ENCODE results near the gene FTCD. TPM values are rescaled to one million over a fixed set of nuclear protein-coding genes. Genes with fewer than 3 reads are reported as not detected.
"Not testable (repeated sequence)": the region's sequence is repeated elsewhere in the genome, so short reads cannot be mapped to it uniquely, and the experiment has no call there.

The FTCD gene
- not detected in 2 replicates for total RNA-seq (2014; rRNA removed; shearing (Covaris generic))

- Histone ChIP-seq H3K36me3 (no peaks in the 10 kb centered on the region), H3K9me3 (replicated peaks) (no peaks in the 10 kb centered on the region), H3K27me3 (no peaks in the 10 kb centered on the region), H3K4me3 (no peak within 1 kb of the TSS), H3K27ac (no peak within 1 kb of the TSS), H3K4me1 (no peaks in the 10 kb centered on the region; the same call in 1 of the 2 replicates)
- no peak for DNase-seq
These were observed at the start of gene FTCD for GRCh38 chr21:46155514-46156377. FTCD (minus strand) TSS chr21:46155579; CDS start chr21:46155523, 56 bp downstream.

GRCh38 chr21:46205166-46205565, 49.8 kb upstream of the FTCD start:
- H3K27me3 ChIP-seq = no peaks in the 10 kb centered on the region
- DNase-seq = no peak
- H3K27ac ChIP-seq = no peak overlapping the region
- peaks cover 9% of the 10 kb centered on the region for H3K36me3 ChIP-seq
- H3K9me3 ChIP-seq (replicated peaks) = no peaks in the 10 kb centered on the region
- H3K4me1 ChIP-seq = peaks cover 19% of the 10 kb centered on the region
- no peak overlapping the region for H3K4me3 ChIP-seq

GRCh38 chr21:46203203-46203600, 47.8 kb upstream of the FTCD start:
- no peak for DNase-seq

GRCh38 chr21:46202592-46203202, 47.3 kb upstream of the FTCD start:
- H3K36me3 ChIP-seq = peaks cover 23% of the 10 kb centered on the region
- peaks cover 7% of the 10 kb centered on the region for H3K4me1 ChIP-seq
- H3K4me3 ChIP-seq = no peak overlapping the region
- no peak for DNase-seq
- no peaks in the 10 kb centered on the region for H3K27me3 ChIP-seq
- H3K27ac ChIP-seq = no peak overlapping the region
- no peaks in the 10 kb centered on the region for H3K9me3 ChIP-seq (replicated peaks)

More at GRCh38 chr21:46203203-46203600, 47.8 kb upstream of the FTCD start:
- no peaks in the 10 kb centered on the region for H3K9me3 ChIP-seq (replicated peaks)
- no peak overlapping the region for H3K27ac ChIP-seq
- H3K4me1 ChIP-seq = peaks cover 12% of the 10 kb centered on the region
- peaks cover 23% of the 10 kb centered on the region for H3K36me3 ChIP-seq
- H3K4me3 ChIP-seq = no peak overlapping the region
- no peaks in the 10 kb centered on the region for H3K27me3 ChIP-seq

GRCh38 chr21:46200877-46201803, 45.8 kb upstream of the FTCD start:
- DNase-seq; H3K9me3 ChIP-seq (replicated peaks); H3K27ac ChIP-seq; H3K4me1 ChIP-seq; H3K27me3 ChIP-seq; H3K4me3 ChIP-seq: not testable (repeated sequence)
- peaks cover 28% of the 10 kb centered on the region for H3K36me3 ChIP-seq

- H3K36me3 ChIP-seq = peaks cover 30% of the 10 kb centered on the region
- no peaks in the 10 kb centered on the region for H3K27me3 ChIP-seq
- H3K9me3 ChIP-seq (replicated peaks) = no peaks in the 10 kb centered on the region
- DNase-seq = no peak
- H3K4me3 ChIP-seq = no peak overlapping the region
- no peaks in the 10 kb centered on the region for H3K4me1 ChIP-seq
- H3K27ac ChIP-seq = no peak overlapping the region
These were observed 44.3 kb upstream of the FTCD start for GRCh38 chr21:46199436-46200373.

- Histone ChIP-seq H3K27me3 (no peaks in the 10 kb centered on the region), H3K4me1 (no peaks in the 10 kb centered on the region), H3K9me3 (replicated peaks) (no peaks in the 10 kb centered on the region), H3K36me3 (peaks cover 35% of the 10 kb centered on the region), H3K4me3 (no peak overlapping the region), H3K27ac (no peak overlapping the region)
- no peak for DNase-seq
These were observed 41.4 kb upstream of the FTCD start for GRCh38 chr21:46196733-46197132.

GRCh38 chr21:46195595-46196195, 40.3 kb upstream of the FTCD start:
- no peaks in the 10 kb centered on the region for H3K27me3 ChIP-seq
- no peaks in the 10 kb centered on the region for H3K4me1 ChIP-seq
- no peak overlapping the region for H3K4me3 ChIP-seq
- H3K9me3 ChIP-seq (replicated peaks) = no peaks in the 10 kb centered on the region
- peaks cover 34% of the 10 kb centered on the region for H3K36me3 ChIP-seq
- DNase-seq = peak in 1 of 2 experiments; percentile 3
- no peak overlapping the region for H3K27ac ChIP-seq

GRCh38 chr21:46194374-46195334, 39.3 kb upstream of the FTCD start:
- H3K27ac ChIP-seq = no peak overlapping the region
- H3K27me3 ChIP-seq = no peaks in the 10 kb centered on the region
- no peak for DNase-seq
- H3K4me3 ChIP-seq = no peak overlapping the region
- no peaks in the 10 kb centered on the region for H3K9me3 ChIP-seq (replicated peaks)
- no peaks in the 10 kb centered on the region for H3K4me1 ChIP-seq
- peaks cover 26% of the 10 kb centered on the region for H3K36me3 ChIP-seq

- Histone ChIP-seq H3K4me1 (peaks cover 5% of the 10 kb centered on the region), H3K27me3 (no peaks in the 10 kb centered on the region), H3K36me3 (peaks cover 18% of the 10 kb centered on the region; the same call in 1 of the 2 replicates), H3K4me3 (no peak overlapping the region), H3K27ac (no peak overlapping the region), H3K9me3 (replicated peaks) (no peaks in the 10 kb centered on the region)
- no peak for DNase-seq
These were observed 38.5 kb upstream of the FTCD start for GRCh38 chr21:46193829-46194373.

GRCh38 chr21:46191686-46192575, 36.6 kb upstream of the FTCD start:
- Histone ChIP-seq H3K27ac (no peak overlapping the region), H3K4me1 (peaks cover 17% of the 10 kb centered on the region), H3K4me3 (no peak overlapping the region), H3K27me3 (no peaks in the 10 kb centered on the region), H3K9me3 (replicated peaks) (no peaks in the 10 kb centered on the region), H3K36me3 (peaks cover 12% of the 10 kb centered on the region; the same call in 1 of the 2 replicates)
- DNase-seq = no peak
